Iris pigment epithelial cell (primary cell): ENCODE results near the gene MRPS35.

ENCODE experiments used
- DNase-seq: peaks from one replicate; pipeline ENCODE4 v3.0.0-alpha.2; 2011; ENCODE audit warnings: low read depth

MRPS35 gene

DNA sequence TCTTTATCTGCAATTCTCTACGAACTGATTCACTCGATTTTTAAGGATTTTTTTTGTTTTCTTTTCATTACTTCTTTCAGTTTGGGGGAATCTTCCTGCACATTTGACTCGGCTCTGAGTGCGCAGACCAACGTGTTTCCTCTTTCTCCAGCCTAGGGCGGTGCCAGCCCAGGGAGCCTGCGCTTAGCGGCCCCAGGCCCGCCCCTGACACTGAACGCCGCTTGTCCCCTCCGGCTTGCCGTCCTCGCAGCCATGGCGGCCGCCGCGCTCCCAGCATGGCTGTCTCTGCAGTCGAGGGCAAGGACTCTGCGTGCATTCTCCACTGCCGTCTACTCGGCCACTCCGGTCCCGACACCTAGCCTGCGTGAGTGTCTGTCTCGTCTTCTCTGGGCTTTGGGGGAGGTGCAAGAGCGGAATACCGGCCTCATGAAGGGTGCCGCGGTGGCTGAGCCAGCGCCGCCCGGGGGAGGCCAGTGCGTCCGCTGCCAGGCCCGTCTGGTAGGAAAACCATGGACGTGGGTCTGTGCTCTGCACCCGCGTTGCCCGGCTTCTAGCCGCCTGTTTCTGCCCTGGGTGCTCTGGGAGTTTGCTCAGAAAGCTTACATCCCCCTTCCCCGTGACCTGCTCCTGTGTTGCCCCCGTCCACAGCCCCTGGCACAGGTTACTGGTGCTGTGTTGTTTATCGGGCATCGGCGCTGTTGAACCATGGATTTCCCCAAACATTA, at the start of gene MRPS35:
Gene MRPS35, plus strand, starts transcription at position 241 of the 725 bp plus-strand sequence. Its CDS starts 12 bp downstream, at position 253.
- DNase-seq = peak; percentile 96

DNA sequence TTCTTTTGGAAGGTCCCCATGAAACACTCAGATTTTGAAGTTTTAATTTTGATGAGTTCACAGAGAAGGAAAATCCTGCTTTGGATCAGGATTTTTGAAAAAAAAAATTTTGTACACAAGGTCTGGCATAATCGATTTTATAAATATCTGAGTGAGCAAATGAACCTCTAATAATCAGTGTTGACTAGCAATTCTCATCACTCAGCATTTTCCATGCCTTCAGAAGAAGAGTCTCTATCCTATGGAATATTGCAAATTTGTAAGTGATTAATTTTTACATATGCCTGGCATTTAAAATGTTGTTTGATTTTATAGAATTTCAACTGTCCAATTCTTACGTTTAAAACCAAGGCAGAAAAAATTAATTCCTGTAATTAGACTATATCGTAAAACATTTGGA, 44.9 kb upstream of the MRPS35 start:
- no peak for DNase-seq

DNA sequence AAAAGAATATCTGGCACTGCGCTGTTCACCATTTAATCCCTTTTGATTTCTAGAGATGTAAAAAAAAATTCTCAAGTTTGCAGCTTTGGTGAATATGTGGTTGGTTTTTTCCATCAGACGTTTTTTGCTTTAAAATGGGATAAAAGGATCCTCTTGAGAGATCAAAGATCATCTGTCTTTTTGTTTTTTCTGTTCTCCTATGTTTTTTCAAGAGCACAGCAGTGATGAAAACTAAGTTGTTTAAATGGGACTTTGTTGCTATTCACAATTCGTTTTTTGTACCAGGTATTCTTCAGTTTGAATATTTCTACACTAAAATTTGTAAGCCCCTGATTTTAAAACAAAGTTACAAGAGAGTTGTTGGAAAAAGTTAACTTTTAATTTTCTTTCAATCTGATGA, 44.1 kb upstream of the MRPS35 start:
- no peak for DNase-seq

GRCh38 chr12:27667540-27667939, 43.1 kb upstream of the MRPS35 start:
- DNase-seq = peak; percentile 79

GRCh38 chr12:27672051-27672450, 38.6 kb upstream of the MRPS35 start:
- DNase-seq = no peak

GRCh38 chr12:27672643-27673042, 38.0 kb upstream of the MRPS35 start:
- DNase-seq = no peak

DNA sequence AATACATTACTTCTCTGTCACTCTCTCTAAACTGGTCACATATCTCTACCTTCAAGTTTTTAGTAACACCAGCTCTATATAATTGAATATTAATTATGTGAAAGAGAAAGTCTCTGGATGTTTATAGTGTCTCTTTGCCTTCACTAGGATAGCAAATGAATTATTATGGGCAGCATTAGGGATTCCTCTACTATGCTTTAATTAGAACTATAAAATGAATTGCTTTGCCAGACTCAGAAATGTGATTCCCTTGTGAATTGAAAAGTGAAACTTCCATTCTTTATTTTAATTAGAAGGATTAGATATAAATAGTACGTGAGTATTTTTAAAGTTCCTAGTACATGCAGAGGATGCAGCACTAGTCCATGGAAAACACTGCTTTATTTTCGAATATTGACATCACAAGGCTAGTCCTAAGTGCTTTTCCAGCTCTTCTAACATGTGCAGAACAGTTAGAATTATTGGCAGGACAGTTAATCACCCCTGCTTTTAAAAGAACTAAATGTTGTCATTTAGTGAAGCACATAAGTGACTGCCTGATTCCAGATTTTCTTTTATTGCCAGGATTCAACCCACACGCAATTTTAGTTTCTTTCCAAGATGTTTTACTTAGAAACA, 37.4 kb upstream of the MRPS35 start:
- no peak for DNase-seq

GRCh38 chr12:27674989-27675388, 35.6 kb upstream of the MRPS35 start:
- DNase-seq = no peak

- no peak for DNase-seq
Observed at GRCh38 chr12:27680619-27681018, 30.0 kb upstream of the MRPS35 start.

- DNase-seq = peak; percentile 68
Observed at GRCh38 chr12:27682534-27682933, 28.1 kb upstream of the MRPS35 start.

GRCh38 chr12:27685274-27685673, 25.4 kb upstream of the MRPS35 start:
- no peak for DNase-seq

DNA sequence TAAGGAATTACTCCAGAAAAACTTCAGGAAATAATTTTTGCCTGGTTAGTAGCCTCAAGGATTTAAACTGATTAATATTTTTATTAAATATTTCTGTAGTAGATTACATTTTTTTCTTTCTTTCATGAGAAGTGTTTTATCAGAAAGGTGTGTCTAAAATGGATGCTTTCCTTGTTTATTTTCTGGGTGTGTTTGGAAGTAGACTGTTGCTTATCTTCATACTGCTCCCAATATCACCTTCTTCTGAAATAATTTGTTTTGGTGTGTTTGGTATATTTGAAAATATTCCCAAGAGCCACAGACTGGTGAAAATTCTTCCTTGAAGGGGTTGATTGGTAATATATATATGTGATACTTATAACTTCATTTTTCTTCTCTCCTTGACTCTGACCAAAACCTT, 24.5 kb upstream of the MRPS35 start:
- no peak for DNase-seq

DNA sequence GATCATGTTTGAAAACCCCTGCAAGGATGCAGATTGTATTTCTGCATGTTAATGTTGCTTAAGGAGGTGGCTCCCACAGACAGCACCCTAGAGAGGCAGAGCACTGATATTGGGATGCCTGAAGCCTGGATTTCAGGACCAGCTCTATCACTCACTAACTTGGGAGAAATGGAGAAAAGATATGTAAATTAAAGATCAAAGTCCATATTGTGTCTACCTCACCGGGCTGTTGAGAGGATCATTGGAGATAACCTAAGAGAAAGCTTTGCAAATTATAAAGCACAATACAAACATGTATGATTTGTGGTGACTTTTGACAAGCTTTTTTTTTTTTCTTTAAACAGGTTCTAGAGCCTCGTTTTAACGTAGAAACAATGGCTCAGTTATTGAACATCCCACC, 22.0 kb upstream of the MRPS35 start:
- DNase-seq = no peak

DNA sequence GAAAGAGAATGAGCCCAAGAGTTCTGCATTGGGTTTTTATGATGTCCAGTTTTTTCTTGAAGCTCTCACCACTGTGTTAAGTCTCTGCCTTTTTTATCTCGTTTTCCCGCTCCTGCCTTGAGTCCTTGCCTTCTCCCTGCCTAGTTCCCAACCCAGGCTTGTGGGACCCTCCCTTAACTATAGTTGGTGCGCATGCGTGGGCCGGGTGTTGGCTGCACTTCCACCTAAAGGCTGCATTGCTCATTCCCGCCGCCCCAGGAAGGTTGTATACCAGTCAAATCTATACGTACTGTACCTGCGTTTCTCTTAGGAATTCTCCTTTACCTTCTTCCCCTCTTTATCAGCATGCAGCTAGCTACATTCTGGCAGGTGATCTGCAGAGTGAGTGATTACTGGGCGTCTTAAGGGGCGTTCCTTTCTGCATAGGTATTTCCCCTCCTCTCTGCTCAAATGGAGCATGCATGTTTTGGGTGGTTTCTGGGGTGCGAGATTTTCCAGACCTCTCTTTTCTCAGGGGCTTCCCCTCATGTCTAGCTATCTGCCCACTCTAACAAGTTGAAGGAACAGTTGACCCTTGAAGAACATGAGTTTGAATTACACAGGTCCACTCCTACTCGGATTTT, 21.0 kb upstream of the MRPS35 start:
- no peak for DNase-seq

- no peak for DNase-seq
Observed at GRCh38 chr12:27693403-27693802, 17.2 kb upstream of the MRPS35 start.

- DNase-seq = no peak
Observed at GRCh38 chr12:27695556-27696292, 14.9 kb upstream of the MRPS35 start.

GRCh38 chr12:27696293-27696652, 14.4 kb upstream of the MRPS35 start, which contains the start of gene REP15:
Gene REP15, plus strand, starts transcription at chr12:27696447. Its CDS starts 116 bp downstream, at chr12:27696563.
- no peak for DNase-seq

DNA sequence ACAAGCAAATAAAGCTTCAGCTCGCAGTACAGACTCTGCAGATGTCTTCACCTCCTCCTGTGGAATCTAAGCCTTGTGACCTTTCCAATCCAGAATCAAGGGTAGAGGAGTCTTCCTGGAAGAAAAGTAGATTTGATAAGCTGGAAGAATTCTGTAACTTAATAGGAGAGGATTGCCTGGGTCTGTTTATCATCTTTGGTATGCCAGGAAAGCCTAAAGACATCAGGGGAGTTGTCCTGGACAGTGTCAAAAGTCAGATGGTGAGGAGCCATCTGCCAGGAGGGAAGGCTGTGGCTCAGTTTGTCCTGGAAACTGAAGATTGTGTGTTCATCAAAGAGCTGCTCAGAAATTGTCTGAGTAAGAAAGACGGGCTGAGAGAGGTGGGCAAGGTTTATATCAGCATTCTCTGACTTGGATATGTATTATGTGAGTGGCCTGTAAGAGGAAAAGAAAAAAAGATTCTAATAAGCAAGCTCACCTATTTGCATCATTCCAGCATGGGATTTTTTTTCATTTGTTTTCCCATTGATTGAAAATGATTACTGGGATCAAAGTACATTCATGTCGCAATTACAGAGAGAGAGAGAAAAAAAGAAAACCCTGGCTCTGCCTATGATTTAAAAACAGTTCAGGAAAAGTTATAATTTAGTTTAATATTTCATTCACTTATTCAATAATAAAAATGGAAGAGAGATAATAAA, 13.6 kb upstream of the MRPS35 start:
- no peak for DNase-seq

GRCh38 chr12:27703720-27704452, 6.7 kb upstream of the MRPS35 start:
- peak; percentile 84 for DNase-seq

GRCh38 chr12:27705263-27705662, 5.4 kb upstream of the MRPS35 start:
- no peak for DNase-seq

GRCh38 chr12:27707216-27707615, 3.4 kb upstream of the MRPS35 start:
- DNase-seq = no peak
